Stimulated activated CD4-positive, alpha-beta T cell treated with anti-CD3 and anti-CD28 coated beads, Interleukin-1b, Interleukin-23, amount 100 ng/mL, for 1 hour (primary cell): ENCODE results near the gene NOXA1.

ENCODE experiments used
- DNase-seq, 2 donors: peaks; one replicate each; pipeline ENCODE4 v3.0.0-alpha.2; 2020; ENCODE audit warnings: low read depth in 2 of 2

The NOXA1 gene

DNA sequence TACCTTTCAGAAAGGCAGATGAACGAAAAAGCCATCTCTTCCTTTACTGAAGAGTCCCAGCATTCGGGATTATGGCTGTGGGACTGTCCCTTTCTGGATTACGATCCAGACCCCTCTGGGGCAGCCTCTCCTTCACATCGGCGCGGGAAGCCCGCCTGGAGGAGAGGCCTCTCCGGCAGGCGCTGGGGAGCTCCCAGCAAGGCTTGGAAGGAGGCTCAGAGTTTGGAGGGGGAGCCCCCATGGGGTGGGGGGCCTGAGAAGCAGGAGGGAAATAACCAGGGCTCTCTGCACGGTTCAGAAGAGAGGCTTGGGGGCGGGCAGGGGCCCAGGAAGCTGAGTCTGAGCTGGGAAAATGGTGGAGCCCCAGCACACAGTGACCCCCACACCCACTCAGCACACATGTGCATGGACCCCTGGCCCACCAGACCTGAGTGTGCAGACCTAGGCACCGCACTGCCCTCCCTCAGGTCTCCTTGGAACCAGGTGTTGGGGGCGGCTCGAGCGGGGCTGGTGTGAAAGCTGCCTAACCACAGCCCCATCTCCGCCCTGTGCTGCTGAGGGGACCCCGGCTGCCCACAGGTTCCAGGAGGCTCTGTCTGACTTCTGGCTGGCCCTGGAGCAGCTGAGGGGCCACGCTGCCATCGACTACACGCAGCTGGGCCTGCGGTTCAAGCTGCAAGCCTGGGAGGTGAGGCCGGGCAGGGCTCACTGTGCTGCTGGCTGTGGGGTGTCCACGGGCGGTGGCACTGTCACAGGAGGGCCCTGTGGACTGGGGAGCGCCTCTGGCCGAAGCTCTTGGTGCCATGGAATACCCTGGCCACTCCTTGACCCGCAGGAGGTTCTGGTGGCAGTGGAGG lies 4.5 kb downstream of the NOXA1 start:
- DNase-seq, result no peak

DNA sequence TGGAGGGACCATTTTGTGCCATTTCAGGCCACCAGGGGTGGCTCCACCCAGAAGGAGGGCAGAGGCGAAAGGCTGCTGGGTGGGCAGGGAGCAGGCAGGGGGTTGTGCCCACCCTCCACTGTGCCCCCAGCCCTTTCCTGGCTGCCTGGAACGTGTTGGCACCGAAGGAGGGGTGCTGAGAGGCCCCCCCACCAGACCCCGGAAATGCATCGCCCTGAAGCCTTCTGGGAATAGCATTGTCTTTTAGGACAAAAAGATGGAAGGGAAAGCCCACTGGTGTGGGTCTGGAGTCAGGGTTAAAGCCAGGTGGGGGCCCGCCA lies 5.1 kb downstream of the NOXA1 start:
- no peak for DNase-seq

DNA sequence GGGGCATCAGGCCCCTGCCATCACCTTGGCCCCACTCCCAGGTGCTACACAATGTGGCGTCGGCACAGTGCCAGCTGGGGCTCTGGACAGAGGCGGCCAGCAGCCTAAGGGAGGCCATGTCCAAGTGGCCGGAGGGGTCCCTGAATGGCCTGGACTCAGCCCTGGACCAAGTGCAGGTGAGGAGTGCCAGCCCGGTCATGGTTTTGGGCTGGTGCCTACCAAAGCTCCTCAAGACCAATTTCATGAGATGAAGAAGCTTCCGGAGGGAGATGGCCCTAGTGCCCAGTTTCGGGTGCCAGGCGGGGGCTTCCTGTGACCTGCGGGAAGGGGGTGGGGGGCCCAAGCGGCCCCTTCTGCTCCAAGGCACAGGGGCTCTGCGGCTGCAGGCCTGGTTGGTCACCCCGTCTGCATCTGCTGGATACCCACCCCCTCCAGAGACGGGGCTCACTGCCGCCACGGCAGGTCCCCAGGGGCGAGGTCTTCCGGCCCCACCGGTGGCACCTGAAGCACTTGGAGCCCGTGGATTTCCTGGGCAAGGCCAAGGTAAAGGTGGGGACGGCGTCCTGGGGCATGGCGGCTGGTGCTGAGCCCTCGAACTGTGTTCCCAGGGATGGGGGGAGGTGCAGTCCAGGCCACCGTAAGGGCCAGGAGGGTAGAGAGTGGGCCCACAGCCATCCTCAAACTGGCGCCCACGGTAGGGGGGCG lies 5.8 kb downstream of the NOXA1 start:
- no peak for DNase-seq

DNA sequence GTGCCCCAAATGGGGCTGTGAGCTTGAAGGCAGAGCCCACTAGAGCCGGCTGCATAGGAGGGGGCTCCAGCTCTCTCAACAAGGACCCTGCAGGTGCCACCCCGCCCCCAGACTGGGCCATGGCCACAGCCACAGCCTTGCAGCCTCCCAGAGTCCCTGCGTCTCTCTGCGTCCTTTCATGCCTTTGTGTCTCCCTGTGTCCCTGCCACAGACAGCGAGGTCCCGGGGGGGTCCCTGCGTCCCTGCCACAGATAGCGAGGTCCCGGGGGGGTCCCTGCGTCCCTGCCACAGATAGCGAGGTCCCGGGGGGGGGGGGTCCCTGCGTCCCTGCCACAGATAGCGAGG lies 6.3 kb downstream of the NOXA1 start:
- no peak for DNase-seq

DNA sequence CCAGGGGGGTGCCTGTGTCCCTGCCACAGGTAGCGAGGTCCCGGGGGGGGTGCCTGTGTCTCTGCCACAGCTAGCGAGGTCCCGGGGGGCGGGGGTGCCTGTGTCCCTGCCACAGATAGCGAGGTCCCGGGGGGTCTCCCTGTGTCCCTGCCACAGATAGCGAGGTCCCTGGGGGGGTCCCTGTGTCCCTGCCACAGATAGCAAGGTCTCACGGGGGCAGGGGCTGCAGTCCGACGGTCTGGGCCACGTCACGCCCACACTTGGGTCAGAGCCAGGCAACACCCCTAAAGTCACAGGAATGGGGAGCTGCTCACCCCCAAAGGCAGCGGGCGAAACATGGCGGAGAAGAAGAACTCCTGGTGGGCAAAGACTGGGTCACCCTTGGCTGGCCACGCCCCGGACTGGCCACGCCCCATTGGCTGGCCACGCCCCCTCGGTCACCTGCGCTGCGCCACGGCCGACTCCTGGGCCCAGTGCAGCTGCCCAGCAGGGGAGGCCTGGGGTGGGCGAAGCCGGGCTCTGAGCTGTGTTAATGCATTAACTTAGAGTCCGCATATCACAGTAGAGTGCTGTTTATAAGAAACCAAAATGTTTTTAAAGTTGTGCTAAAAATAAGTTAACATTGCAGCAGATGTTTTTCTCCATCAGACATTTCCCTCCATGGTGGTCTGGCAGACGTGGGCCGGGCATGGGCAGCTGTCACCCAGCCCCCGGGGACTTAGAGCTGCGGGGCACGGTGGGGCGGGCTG lies 7.0 kb downstream of the NOXA1 start:
- no peak for DNase-seq

DNA sequence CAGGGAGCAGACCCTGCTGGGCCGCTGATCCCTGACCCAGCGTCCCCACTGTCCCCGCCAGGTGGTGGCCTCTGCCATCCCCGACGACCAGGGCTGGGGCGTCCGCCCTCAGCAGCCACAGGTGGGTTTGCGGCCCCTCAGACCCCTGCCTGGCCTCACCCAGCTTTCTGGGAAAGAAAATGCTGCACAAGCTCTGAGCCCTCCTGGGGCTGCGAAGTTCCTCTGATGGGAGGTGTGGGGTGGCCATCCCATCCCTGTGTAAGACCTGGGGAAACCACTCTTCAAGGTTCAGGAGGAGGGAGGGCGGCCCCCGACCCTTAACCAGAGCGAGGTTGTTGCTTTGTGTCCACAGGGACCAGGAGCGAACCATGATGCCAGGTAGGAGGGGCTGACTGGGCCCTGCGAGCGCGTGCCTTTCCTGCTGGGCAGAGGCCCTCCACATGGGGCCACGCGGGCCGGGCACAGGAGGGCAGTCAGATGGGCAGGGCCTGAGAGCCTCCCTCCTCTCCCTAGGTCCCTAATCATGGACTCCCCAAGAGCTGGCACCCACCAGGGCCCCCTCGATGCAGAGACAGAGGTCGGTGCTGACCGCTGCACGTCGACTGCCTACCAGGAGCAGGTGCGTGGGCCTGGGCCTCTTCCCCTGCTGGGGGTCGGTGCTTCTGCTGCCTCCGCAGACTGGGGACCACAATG lies 7.7 kb downstream of the NOXA1 start:
- DNase-seq, result no peak

DNA sequence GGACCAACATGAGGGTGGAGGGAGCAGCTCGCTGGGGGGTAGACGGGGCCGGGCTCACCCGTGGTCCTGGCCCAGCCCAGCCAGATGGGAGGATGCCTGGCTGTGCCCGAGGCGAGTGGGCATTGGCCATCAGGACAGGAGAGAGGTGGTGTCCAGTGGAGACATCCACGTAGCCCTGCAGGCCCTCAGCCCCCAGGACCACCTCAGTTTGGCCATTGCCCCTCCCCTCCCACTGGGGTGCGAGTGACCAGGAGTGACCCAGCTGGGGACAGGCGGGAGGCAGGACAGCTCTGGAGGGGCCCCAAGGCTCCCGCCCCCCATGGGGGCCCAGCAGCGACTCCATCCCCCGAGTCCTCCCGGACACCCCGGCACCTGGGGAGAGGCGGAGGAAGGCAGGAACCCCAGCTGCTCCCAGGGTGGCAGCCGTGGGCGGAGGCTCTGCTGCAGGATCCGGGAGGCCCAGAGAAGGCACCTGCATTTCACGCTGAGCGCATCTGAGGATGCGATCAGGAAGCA lies 8.3 kb downstream of the NOXA1 start:
- no peak for DNase-seq

DNA sequence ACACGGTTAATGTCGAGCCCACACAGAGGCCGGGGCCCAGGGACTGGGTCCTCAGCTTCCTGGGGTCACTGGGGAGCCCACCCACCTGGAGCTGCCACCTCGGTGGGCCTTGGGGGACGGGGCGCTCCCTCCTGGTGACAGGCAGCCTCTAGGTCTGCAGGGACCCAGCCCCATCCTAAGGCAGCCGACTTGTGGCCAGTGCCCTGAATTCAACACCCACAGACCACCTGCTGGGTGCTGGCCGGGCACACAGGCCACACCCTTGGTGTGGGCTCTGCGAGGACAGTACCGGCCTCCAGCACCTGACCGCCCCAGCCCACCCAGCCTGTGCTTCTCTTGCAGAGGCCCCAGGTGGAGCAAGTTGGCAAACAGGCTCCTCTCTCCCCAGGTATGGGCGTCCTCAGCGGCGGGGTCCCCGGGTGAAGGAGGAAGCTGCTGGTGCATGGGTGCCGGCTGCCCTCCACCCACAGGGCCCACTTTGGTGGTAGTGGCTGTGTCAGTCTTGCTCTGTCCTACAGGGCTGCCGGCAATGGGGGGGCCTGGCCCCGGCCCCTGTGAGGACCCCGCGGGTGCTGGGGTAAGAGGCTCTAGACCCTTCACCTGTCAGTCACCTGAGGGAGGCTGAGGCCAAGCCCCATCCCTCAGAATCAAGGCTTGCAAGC lies 9.6 kb downstream of the NOXA1 start:
- DNase-seq, result no peak

DNA sequence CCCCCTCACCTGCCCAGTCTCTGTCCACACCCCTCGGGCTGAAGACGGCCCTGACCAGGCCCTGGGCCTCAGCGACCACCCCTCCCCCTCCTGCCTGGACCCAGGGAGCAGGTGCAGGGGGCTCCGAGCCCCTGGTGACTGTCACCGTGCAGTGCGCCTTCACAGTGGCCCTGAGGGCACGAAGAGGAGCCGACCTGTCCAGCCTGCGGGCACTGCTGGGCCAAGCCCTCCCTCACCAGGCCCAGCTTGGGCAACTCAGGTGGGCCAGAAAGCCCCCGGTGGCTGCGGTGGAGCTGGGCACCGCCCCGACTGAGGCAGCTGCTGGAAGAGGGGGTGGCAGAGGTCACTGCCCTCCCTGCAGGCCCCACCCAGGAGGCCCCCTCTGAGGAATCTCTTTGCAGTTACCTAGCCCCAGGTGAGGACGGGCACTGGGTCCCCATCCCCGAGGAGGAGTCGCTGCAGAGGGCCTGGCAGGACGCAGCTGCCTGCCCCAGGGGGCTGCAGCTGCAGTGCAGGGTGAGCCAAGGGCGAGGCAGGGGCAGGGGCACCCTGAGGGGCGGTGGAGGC lies 10.2 kb downstream of the NOXA1 start:
- DNase-seq, result no peak

DNA sequence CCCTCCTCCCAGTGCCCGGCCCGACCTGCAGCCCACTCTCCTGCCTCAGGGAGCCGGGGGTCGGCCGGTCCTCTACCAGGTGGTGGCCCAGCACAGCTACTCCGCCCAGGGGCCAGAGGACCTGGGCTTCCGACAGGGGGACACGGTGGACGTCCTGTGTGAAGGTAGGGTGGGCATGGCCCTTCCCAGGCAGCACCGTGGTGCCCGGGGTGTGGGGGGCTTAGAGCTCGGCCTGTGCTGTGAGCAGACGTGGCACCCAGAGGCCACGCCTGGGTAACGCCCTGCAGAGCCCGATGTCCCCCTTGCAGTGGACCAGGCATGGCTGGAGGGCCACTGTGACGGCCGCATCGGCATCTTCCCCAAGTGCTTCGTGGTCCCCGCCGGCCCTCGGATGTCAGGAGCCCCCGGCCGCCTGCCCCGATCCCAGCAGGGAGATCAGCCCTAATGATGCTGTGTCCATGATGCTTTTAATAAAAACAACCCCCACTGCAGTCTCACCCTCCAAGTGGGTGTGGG lies 10.8 kb downstream of the NOXA1 start:
- no peak for DNase-seq

DNA sequence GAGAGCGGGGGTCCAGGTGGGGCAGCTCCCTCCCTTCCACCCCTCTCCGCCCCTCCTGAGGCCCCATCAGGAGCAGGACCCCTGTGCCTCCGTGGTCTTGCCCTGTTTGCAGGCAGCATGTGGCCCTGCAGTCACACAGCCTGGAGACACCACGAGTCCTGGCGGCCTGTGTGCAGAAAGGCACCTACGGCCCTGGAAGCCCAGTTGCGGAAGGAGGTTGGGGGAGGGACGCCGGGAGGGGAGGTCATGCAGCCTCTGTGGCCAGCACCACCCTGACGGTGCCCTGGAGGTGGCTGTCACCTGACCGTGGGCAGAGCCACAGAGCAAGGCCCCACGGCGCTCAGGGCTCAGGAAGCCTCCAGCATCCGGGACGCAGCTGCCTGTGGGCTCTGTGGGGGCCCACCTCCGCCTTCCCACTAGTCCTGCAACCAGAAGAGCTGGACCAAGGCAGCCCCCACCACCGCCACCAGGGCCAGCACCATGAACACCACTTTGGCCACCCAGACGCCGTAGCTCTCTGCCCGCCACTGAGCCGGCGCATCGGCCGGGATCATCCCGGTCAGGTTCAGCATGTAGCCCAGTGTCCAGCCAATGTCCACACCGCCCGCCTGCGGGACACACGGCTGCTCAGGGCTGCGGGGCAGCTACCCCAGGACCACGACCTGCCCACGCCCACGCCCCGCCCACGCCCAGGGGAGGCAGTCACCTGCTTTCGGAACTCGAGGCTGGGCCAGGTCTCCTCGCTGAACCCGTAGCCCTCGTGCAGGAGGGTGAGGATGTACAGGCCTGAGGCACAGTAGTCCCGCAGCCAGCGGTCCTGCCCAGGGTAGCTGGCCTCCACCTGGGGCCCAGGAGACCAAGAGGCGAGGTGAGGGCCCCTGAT lies 11.5 kb downstream of the NOXA1 start:
- no peak for DNase-seq

DNA sequence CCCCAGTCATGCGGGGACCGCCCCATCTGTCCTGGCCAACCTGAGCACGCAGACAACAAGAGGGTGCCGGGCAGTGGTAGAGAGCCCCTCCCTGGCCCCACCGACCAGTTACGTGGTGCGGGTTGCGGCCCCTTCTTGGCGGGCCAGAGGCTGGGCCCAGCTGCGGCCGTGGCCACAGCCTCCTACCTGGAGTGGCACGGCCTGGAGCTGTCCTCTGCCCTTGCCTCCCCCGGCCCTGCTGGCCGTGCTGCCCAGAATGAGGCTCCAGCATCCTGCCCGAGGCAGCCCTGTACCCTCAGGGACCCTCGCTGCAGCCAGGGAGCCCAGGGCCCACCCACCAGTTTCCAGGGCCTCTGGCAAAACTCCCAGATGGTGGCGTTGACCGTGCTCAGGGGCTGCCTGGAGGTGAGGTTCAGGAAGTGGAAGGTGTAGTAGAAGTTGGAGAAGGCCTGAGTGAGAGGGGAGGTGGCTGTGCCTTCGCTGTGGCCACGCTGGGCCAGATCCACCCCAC lies 12.2 kb downstream of the NOXA1 start:
- no peak for DNase-seq

DNA sequence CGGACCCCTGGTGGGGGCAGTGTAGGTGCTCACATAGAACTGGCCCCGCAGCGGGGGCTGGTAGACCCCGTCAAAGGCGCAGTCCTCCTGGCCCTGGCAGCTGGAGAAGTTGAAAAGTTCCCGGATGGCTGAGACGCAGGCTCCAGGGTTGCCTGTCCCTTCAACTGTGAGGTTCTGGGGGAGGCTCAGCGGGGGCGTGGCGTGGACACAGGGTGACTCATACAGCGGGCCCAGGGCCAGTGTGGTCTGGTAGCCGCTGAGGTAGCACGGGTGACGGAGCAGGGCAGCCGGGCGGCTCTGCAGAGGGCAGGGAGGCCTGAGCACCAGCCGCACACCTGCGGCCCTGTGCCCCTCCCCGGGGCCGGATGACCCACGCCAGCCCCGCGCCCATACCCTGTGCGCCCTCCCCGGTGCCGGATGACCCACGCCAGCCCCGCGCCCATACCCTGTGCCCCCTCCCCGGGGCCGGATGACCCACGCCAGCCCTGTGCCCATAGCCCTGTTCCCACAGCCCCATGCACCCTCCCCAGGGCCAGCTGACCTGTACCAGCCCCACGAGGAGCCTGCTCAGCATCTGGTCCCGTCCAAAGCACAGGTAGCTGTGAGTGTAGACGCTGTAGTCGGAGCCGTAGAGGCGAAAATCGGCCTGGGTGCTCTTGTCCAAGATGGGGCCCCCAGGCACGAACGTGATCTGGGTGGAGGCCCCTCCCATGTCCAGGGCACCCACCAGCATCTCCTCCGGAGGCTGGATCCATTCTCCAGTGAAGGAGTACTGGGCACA lies 13.0 kb downstream of the NOXA1 start:
- no peak for DNase-seq

DNA sequence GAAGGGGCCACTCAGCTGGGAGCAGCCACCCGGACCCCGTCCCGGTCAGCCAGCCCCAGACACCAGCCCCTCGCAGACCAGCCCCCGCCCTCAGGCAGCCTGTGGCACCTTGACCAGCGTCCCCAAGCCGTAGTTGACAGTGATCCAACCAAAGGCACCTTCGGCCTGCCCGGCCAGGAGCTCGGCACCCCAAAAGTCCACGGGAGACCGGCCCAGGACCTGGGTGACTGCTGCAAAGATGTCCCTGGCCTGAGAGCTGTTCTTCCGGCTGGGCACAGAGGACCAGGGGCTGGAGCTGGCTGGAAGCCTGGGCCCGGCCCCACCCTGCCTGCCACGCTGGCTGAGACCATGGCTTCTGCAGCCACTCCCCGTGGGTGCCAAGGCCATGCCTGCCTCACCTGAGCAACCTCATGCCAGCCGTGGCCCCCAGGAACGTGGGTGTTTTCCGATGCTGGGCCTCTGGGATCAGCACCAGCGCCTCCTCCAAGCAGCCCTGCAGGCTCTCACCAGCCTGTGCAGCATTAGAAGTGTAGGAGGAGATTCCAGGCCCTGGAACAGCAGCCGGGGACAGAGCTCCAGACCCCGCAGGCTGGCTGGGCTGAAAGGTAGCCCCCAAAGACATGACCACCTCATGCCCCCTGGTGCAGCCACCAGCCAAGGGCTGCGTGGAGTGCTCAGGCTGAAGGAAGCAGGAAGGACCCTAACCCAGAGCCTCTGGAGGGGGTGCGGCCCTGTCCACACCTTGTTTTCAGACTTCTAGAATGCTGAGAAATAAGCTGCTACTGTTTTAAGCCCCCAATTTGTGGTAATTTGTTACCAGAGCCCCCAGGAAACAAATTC lies 13.8 kb downstream of the NOXA1 start:
- no peak for DNase-seq

DNA sequence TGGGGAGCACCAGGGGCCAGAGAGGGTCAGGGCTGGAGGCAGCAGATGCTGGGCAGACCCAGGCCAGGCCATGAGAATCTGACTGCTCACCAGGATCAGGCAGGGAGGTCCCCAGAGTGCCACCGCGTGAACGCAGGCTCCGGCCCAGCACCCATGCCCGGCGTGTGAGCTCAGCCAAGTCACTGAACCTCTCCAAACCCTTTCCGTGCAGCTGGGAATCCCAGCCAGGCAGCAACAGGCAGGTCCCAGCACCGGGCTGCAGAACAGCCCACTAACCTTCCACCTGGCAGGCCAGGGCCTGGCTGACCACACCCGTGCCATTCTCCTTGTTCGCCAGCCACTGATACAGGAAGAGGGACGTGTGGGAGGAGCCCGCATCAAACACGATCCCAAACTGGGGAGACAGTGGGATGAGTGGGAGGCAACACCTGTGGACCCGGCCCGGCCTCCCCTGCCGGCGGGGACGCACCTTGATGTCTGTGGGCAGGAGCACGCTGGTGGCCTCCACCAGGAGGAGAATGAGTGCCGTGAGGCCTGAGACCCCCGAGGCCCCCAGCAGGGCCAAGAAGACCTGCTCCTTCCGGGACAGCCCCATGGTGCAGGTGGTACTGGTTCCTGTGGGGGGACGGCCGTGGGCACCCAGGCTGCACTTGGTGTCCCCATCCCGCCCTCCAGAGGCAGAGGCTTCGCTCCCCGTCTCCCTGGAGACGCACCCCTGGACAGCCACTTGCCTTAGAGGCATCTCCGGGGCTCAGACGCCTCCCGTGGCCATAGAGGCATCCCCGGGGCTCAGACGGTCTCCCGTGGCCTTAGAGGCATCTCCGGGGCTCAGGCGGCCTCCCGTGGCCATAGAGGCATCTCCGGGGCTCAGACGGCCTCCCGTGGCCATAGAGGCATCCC lies 14.7 kb downstream of the NOXA1 start:
- no peak for DNase-seq

DNA sequence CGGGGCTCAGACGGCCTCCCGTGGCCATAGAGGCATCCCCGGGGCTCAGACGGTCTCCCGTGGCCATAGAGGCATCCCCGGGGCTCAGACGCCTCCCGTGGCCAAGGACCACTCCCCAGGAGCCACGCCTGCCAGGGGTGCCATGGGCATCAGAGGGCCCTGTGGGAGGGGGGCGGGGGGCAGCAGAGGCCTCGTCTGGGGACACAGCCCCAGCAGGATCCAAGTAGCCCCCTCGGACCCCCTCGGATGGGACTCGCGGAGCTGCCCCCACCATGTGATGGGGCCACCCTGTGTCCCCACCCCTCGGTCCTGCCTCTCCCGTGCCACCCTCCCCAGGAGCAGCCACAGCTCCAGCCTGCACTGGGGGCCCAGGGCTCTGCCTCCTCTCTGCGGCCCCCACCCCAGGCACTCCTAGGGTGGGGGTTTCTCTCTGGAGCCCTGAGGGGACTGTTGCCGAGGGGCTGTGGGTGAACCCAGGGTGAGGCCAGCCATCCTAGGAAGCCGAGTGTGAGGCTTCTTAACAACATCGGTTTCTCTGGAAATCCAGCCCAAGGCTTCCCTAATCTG lies 15.5 kb downstream of the NOXA1 start:
- DNase-seq, result no peak
